Suppressor macrophage treated with lipopolysaccharide for 1 hour (primary cell): Measurements from ENCODE around the gene ESRRB.
A peak's percentile ranks its signal among the peaks of the same experiment; 100 is the strongest.

ENCODE experiments used
- DNase-seq, 3 donors: peaks; one replicate each; pipeline ENCODE4 v3.0.0-alpha.2; 2020 to 2022

The ESRRB gene

DNA sequence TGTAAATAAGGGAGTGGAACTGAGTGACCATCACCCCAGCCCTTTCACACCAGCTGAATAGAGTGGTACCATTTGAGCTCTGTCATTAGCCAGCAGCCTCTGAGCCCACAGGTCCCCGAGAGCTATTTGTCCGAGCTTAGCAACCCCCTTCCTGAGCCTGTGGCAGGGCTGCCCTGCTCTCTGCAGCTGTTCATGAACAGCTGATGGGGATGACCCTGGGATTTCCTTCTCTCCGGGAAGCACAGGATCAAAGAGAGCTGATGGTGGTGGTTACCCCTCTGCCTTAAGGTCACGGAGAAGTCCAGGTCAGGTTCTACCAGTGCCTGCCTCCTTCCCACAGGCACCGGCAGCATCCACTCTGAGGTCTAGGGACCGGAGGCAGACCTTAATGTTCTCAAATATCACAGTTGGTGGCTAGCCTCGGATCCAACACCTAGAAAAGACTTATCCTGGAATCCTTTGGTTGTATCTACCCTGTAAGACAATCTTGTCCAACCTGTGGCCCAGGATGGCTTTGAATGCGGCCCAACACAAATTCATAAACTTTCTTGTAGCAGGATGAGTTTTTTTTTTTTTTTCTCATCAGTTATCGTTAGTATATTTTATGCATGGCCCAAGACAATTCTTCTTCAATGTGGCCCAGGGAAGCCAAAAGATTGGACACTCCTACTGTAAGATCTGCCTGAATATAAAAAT lies 81.1 kb downstream of the ESRRB start:
- no peak for DNase-seq

DNA sequence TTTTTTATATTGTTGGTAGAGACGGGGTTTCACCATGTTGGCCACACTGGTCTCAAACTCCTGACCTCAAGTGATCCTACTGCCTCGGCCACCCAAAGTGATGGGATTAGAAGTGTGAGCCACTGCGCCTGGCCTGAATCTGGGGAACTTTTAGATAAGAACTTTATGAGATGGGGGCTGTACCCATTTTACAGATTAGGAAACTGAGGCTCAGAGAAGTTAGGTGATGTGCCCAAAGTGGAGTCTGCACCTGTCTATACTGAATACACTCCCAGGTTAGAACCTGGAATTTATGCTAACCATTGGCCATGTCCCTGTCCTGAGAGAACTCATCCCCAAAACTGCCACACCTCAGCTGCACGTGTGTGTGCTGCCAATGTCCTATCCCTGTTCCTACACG lies 81.9 kb downstream of the ESRRB start:
- no peak for DNase-seq

DNA sequence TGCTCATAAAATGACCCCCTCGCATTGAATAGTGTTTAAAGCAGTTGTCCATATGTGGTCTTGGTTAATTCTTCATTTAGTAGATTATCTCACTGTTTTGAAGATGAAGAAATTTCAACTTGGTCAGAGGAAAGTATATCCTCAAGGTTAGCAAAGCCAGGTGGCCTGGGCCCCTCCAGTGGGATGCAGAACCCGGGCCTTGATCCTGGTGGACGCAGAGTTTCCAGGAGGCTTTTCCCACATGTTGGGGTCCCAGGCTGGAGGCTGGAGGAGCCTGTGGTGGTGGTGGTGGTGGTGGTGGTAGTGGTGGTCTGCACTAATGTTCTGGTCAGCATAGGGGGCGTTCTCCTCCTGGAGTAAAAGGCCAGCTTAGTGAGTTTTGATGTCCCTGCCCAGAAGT lies 85.9 kb downstream of the ESRRB start:
- no peak for DNase-seq

DNA sequence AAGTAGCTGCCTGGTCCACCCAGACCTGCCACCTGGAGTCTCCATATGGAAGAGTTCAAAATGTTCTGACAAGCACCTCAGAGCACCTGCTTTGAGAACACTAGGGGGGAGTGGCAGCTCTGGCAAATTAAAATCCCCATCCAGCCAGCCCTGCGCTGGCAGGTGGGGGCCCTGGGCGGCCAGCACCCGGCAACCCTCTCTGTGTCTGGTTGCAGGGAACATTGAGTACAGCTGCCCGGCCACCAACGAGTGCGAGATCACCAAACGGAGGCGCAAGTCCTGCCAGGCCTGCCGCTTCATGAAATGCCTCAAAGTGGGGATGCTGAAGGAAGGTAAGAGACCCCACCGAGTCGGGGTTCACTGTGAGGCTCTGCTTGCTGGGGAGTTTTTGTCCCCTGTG lies 86.4 kb downstream of the ESRRB start:
- DNase-seq, result no peak

DNA sequence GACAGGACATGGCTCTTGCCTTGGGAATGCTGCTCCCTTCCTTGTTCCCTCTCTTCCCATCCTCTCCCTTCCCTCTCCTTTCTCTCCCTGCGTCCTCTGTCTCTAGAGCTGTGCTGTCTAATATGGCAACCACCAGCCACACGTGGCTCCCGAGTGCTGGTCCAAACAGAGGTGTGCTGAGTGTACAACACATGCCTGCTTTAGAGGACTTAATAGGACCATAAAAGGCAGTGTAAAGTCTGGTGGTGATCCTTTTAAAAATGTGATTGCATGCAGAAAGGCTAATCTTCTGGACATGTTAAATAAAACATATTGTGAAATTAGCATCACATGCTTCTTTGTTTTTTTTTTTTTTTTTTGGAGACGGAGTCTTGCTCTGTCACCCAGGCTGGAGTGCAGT lies 87.2 kb downstream of the ESRRB start:
- no peak for DNase-seq

- DNase-seq, result no peak
Measured at GRCh38 chr14:76464856-76465255, 88.9 kb downstream of the ESRRB start.

DNA sequence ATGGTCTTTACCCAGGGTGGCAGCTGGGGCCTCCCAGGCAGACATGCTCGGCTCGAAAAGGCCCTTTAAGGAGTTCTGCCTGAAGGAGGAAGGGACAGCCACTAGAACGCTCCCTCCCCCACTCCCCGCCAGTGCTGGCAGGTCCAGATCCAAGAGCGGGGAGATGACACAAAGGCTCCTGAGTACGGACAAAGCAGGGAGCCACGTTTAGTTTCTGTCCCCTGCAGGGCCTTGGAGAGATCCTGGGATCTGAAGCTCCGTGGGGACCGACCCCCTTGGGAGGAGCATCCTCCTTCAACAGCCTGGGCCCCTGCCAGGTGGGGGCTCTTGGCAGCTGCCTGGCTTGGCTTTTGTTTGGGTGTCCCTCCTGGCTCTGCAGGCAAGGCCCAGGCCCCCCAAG lies 89.7 kb downstream of the ESRRB start:
- DNase-seq, result no peak

- DNase-seq, result no peak
Measured at GRCh38 chr14:76467711-76468155, 91.8 kb downstream of the ESRRB start.

GRCh38 chr14:76472199-76472723 lies 96.3 kb downstream of the ESRRB start:
- no peak for DNase-seq

DNA sequence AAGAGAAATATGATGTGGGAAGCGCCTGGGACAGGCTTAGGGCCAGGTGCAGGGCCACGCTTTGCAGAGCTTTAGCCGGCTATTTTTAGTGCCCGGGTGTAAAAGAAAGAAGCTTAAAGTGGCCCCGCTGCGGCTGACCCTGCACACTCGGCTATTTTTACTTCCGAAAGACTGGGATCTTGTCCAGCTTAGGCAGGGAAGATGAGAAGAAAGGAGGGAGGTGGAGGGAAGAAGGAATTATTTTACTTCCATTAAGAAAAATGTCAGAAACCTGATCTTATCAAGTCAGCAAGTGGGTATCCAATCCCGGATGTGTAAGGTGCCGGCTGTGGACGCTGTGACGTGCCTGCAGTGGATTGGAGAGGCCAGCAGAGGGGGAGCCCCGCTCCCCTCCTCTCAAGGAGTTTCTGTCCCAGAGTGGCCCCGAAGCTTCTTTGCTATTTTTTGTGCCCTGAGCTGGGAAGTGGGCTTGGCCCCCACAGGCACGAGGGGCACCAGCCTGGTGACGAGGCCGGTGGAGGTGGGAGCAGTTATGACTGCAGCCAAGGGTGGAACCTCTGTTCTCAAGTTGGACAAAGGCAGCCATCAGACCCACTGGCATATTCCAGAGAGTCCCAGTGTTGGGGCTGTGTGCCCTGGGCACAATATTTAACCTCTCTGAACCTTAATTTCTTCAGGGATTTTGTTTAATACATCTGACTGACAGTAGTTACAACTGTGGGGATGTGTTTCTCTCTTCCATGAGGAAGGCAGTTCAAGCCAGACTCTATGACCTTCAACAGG lies 97.7 kb downstream of the ESRRB start:
- DNase-seq, result peak in 1 of 3 donors; percentile 24

GRCh38 chr14:76480426-76480825 lies 104.5 kb downstream of the ESRRB start:
- peak in 1 of 3 donors; percentile 0 for DNase-seq

DNA sequence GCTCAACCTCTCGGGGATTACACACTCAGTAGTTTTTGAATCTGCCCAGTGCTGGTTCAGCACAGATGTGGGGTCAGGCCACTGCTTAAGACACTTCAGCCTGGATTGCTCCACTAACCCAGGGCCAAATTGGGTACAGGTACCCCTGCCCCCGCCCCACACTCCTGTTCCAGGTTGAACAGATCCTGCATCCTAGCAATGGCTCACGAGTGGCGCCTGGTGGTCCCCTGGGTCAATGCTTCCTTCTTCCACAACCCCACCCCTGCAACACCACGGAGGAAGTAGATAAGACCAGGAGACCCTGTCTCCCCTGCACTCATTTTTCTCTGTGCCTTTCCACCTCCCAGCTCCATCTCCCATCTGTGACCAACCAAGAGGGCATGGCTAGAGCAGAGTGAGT lies 108.4 kb downstream of the ESRRB start:
- DNase-seq, result no peak

DNA sequence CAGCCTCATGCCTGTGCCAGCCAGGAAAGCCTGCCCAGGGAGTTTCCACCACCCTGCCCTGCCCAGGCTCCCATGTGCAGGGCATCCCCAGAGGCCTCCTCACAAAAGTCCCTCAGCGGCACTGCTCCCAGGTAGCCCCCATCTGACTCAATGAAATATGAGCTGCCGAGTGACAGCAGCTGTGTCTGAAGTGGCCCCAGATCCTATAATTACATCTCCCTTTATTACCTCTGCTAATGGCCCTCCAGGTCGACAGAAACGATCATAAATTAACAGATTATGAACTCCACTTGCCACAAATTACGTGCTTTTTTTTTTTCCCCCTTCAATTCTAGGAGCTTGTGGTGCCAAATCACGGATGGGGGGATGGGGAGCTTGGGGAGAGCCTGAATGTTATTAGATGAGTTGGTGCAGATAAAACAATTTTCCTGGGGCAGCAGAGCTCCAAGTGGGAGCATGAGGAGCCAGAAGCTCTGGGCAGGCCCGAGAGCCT lies 110.4 kb downstream of the ESRRB start:
- DNase-seq, result no peak

GRCh38 chr14:76488551-76488950 lies 112.6 kb downstream of the ESRRB start:
- DNase-seq, result no peak

DNA sequence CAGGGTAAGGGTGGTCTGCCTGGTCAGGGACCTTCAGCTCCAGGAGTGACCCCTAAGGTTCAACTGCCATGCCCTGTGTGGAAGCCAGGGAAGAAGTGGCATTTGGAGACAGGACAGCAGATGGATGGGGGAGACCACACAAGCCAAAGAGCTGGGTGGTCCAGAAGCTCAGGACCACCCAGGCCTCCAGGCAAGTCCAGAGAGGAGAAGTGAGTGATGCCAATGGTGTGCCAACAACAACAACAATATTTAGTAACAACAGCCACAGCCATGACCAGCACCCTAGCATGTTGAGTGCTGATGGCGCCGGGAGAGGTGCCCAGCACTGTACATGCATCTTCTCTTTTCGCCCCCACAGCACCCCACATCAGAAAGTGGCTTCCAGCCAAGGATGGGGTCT lies 113.7 kb downstream of the ESRRB start:
- no peak for DNase-seq

DNA sequence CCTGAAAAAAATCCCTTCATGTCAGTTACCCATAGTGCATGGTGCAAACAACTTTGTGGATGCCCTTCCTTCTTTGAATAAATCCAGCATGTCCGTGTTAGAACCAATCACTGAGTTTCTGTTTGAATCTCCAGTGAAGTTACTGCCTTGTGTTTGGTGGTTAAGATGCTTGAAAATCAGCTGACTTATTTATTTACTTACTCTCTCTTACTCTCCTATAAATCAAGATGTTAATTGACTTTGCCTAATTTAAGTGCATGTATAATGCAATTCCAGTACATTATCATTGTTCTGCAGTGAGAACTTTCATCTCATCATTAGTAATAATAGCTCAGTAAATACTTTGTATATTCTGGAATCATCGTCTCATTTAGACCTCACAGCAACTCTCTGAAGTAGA lies 114.2 kb downstream of the ESRRB start:
- DNase-seq, result no peak

GRCh38 chr14:76490735-76491134 lies 114.8 kb downstream of the ESRRB start:
- DNase-seq, result no peak

GRCh38 chr14:76491172-76491930 lies 115.4 kb downstream of the ESRRB start:
- no peak for DNase-seq

GRCh38 chr14:76495983-76496382 lies 120.0 kb downstream of the ESRRB start:
- DNase-seq, result no peak

GRCh38 chr14:76496595-76496994 lies 120.7 kb downstream of the ESRRB start:
- DNase-seq, result no peak

- DNase-seq, result no peak
Measured at GRCh38 chr14:76497550-76498462, 121.9 kb downstream of the ESRRB start.

DNA sequence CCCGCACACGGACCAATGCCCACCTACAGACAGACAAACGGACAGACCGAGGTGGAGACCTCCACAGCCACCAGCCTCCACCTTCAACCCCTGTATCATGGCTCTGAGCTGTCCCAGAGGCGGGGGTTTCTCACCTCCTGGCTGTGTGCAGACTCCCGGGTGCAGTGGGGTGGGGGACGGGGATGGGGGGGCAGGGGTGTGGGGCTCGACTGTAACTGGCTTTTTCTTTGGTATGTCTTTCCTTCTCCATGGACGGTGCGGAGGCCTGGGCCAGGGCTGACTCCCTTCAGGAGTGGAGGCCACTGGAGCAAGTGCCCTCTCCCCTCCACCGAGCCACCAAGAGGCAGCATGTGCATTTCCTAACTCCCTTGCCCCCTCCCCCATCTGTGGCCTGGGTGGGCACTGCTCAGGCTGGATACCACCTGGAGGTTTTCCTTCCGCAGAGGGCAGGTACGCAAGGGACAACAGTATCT lies 122.6 kb downstream of the ESRRB start:
- no peak for DNase-seq
